HUDEP-2 (cell line): ENCODE results near the gene FAM117A.
A peak's percentile ranks its signal among the peaks of the same experiment; 100 is the strongest.

Experiments
- DNase-seq, 76 experiments: peaks; one replicate each; lab custom pipeline; 2025; ENCODE audit not compliant: unreplicated experiment in 76 of 76; lab: John Stamatoyannopoulos, UW

The FAM117A gene

DNA sequence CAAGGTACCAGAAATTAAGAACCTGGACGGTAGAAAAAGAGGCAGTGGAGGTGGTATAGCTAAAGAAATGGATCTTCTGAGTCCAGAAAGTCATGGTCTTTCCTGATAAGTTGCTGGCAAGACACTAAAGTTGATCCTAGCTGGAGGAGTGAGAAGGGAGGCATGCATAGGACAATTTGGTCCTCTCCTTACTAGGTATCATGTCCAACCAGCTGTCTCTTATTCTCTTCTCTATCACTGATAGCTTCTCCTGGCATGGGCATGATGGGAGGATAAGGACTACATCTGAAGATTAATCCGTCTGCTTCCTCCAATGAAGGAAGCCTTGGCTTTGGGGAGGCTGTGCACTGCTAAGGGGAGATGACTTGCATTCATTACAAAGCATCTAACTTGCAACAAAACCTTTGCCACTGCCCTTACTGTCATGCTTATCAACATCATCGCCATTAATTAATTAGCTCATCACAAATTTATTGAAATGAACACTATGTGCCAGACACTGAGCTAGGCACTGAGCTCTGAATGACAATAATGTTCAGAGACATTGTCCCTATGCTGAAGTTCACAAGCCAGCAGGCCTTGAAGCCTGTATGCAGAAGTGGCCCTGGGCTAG, 3.1 kb upstream of the FAM117A start:
- peak in 69 of 76 experiments; percentile 11 to 92 (median 57) for DNase-seq

- DNase-seq = no peak
Measured at GRCh38 chr17:49764559-49765180, 739 bp upstream of the FAM117A start.

DNA sequence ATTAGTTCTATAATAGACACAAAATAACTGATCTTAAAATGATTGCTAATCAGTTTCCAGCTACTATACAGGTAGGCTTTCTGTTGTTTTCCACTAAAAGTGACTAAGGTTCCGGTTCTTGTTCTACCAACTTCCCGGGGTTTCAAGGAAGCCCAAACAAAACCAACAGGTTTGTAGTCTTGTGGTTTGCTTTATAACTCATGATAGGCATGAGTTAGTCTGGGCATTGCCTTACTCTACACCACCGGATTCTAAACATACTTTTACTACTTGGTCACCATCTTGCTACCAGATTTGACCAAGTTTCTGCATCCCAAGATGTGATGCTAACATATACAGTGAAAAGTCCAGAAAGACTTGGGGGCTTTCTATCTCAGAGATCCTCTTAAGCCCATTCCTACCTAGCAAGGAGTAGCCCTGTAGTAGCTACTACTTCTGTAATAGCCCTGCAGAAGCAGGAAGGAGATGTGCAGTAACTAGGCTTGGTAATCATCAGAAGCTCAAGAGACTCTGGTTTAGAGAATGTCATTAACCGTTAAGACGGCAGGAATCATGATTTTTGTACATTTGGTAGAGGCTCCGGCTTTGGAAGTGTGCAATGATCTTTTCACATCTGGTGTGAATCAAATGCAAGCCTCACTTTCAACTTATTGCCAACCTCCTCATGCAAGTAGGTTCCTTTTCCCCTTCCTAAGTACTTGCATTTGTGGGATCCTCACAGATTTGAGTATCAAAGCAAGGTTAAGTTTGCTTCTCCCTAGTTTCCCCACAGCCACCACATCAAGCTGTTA, 1.6 kb downstream of the FAM117A start:
- no peak for DNase-seq

GRCh38 chr17:49760932-49761558, 2.9 kb downstream of the FAM117A start:
- DNase-seq = peak in 12 of 76 experiments; percentile 22 to 48 (median 30)

DNA sequence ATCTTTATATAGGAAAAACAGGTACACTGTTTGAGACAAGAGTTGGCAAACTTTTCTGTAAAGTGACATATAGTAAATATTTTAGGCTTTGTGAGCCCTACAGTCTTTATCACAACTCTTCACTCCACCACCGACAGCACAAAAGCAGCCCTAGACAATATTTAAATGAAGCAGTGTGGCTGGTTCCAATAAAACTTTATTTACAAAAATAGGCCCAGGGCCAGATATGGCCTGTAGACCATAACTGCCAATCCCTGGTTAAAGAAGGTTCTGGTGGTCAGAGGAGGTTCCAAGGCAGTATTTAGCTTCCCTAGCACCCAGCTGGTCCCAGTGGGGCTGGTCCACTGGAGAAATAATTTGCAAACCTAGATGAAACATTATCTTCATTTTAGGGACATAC, 3.6 kb downstream of the FAM117A start:
- no peak for DNase-seq

GRCh38 chr17:49759203-49759602, 4.7 kb downstream of the FAM117A start:
- no peak for DNase-seq

DNA sequence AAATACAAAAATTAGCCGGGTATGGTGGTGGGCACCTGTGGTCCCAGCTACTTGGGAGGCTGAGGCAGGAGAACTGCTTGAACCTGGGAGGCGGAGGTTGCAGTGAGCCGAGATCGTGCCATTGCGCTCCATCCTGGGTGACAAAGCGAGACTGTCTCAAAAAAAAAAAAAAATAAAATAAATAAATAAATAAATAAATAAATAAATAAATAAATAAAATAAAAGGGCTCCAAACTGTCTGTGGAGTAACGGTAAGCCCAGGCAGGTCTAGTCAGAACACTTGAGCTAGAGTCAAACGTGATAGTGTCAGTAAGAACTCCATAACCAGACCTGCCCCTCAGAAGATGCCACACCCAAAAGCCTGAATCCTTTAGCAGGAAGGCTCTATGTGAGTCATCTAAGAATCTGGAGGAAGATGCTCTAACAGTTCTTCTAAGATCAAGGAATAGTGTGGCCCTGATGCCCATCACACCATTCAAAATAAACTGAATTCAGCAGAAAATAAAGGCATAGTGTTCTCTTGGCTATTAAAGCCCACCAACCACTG, 5.4 kb downstream of the FAM117A start:
- DNase-seq = peak in 7 of 76 experiments; percentile 13 to 35 (median 29)

DNA sequence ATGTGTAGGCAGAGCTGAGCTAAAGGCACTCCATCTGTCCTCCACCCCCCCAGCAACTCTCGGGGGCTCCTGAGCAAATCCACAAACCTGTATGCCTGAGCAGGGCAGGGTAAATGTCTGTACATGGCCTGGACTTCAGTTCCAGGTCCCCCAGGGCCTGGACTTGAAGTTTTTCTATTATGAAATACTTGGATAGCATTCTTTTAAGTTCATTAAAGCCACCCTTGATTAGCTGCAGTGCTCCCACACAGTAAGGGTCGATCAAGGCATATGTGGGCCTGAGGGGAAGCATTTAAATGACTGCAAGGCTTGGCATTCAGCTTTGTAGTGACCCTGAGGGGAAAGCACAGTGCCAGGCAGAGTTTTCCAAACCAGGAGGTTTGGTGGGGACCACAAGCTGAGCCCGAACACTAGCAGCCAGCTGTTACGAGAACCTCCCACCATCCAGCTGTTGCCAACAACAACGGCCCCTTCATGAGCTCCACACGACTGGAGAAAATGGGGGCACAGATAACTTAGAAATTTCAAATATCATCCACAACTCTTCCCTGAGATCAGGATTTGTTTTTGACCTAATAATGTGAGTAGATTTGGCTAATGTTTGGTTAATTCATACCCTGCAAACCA, 6.7 kb downstream of the FAM117A start:
- no peak for DNase-seq

DNA sequence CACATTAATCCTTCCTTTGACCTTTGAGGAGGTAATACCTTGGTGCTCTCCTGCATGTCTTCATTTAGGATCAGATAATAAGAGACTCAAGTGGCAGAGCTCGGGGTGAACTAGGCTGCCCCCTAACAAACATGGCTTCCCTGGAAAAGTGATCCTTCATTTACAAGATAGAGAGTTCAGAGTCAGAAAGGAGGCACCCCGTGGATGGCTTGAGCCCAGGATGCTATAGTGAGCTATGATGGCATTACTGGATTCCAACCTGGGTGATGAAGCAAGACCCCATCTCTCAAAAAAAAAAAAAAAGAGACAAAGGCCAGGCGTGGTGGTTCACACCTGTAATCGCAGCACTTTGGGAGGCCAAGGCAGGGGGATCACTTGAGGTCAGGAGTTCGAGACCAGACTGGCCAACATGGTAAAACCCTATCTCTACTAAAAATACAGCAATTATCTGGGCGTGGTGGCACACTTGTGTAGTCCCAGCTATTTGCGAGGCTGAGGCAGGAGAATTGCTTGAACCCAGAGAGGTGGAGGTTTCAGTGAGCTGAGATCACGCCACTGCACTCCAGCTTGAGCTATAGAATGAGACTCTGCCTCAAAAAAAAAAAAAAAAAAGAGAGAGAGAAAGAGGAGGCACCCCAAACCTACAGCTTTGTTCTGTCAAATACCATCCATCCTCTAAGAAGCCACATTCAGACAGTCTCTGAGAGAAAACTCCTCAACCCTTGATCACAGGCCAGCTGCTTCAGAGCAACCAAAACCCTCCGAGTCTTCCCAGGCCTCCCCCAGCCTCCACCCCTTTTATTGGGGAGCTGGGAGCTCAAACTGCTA, 7.4 kb downstream of the FAM117A start:
- DNase-seq = peak in 2 of 76 experiments; percentile 19

- no peak for DNase-seq
Measured at GRCh38 chr17:49755663-49756283, 8.2 kb downstream of the FAM117A start.

GRCh38 chr17:49753959-49754391, 10.0 kb downstream of the FAM117A start:
- DNase-seq = peak in 71 of 76 experiments; percentile 20 to 86 (median 61)

- no peak for DNase-seq
Measured at GRCh38 chr17:49752508-49752907, 11.4 kb downstream of the FAM117A start.

DNA sequence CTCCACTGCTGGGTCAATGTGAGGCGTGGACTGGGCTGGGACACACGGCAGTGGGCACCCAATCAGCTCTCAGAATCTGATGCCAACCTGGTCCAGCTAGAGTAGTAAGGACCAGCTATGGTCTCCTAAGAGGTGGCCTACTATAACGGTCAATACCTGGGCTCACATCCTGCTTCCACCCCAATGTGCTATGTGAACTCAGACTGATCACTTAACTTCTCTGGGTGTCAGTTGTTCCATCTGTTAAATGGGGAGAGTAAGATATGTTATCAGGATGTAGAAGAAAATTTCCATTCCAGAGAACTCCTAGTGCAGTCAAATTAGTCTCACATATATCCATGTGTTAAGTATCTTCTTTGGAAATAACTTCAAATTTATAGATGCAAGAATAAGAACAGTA, 14.2 kb downstream of the FAM117A start:
- no peak for DNase-seq

DNA sequence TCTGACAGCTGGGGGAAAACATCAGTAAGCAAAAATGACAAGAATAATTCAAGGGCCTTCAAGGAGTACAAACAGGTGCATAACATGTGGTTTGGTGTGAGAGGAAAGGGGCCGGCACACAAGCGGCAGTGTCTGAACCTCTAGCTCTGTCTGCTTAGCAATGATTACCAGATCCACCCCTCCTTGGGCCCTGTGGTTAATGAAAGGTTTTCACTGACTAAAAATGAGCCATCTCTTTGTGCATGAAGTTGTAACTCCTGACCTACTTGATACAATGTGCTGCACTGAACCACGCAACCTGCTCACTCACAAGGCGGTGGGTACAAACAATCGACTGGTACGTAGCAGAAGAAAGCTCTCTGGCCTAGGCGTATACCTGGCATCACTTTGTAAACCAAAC, 15.1 kb downstream of the FAM117A start:
- peak in 2 of 76 experiments; percentile 9 to 10 for DNase-seq

DNA sequence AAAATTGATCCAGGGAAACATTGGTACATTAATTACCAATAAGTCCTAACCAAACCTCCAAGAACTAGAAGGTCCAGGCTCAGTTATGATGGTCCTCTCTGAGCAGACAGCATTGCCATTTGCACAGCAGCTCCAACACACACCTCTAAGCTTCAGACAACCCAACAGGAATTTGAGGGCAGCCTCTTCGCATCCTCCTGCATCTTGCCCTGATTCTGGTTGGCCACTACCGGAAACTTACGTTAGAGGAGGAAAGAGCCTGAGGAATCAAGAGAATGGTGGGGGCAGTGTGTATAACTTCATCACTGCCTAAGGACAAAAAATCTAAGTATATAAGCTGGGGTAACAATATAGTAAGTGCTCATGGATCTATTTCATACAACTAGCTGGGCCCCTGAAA, 15.7 kb downstream of the FAM117A start:
- DNase-seq = no peak

- DNase-seq = no peak
Measured at GRCh38 chr17:49747632-49748031, 16.3 kb downstream of the FAM117A start.

DNA sequence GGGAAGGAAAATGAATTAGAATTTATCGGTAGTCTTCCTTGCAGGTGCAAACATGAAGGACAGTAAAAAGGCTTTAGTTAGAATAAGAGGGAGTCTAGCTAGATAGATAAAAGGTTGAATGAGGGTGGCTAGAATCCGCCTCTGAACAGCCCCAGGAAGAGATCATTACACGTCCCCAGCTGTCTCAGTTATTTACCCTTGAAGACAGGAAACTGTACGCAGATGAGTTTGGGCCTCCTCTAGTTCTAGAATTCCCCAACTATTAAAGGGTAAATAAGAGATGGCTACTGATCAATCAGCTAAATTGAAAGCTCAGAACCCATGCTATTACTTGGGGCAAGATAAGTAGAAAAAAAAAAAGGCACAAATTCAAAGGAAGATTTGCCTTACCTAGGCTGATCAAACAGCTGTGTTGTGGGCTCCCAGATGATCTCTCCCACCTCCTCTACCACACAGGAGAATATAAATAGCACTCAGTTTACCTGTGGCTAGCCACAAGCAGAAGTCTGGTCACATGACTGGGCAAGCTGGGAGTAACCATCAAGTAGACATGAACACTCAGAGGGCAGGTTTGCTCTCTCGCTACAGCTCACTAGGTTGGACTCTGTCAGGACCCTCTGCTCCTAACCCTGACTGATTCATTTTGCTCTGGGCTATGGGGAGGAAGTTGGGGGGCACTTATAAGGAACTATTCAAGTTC, 17.0 kb downstream of the FAM117A start:
- no peak for DNase-seq
